Tibial nerve (tissue), 4 donors: Measurements from ENCODE around the gene OR2S2. TPM values are rescaled to one million over a fixed set of nuclear protein-coding genes. Genes with fewer than 3 reads are reported as not detected.

Source experiments
- DNase-seq, 2 donors: peaks; one replicate each; pipeline ENCODE4 v3.0.0-alpha.2; 2019; ENCODE audit warnings: low spot score in 2 of 2
- H3K27ac ChIP-seq, 4 donors: fragments of 200-600 bp; sonication (generic) in 3 of 4; one replicate each; pipeline ENCODE4 v1.5.1; 2017 to 2019; ENCODE audit warnings: mild to moderate bottlenecking in 1 of 4
- H3K27me3 ChIP-seq, 2 donors: fragments of 200-600 bp; sonication (generic) in 1 of 2; one replicate each; pipeline versions ENCODE4 v1.5.1 to v1.6.0; 2017 to 2019
- H3K36me3 ChIP-seq, 3 donors: fragments of 200-600 bp; sonication (generic); one replicate each; pipeline ENCODE4 v1.5.1; 2018 to 2019
- H3K4me1 ChIP-seq, 4 donors: fragments of 200-600 bp; sonication (generic) in 3 of 4; one replicate each; pipeline ENCODE4 v1.5.1; 2017 to 2019
- H3K4me3 ChIP-seq, 4 donors: fragments of 200-600 bp; sonication (generic) in 3 of 4; one replicate each; pipeline ENCODE4 v1.5.1; 2017 to 2019; ENCODE audit warnings: mild to moderate bottlenecking in 1 of 4, moderate library complexity in 1 of 4
- H3K9me3 ChIP-seq, 4 donors: fragments of 200-600 bp; sonication (generic) in 3 of 4; one replicate each; pipeline ENCODE4 v1.5.1; 2017 to 2019
- EP300 ChIP-seq, 2 donors: sonication (generic); formaldehyde crosslinking; IDR thresholded peaks; one replicate each; pipeline ENCODE4 v1.6.1; 2017; ENCODE audit warnings: antibody characterized with exemption in 2 of 2, mild to moderate bottlenecking in 1 of 2
- POLR2A ChIP-seq, 2 donors: fragments of 450-650 bp; IDR thresholded peaks; one replicate each; pipeline ENCODE4 v1.6.1; 2017; ENCODE audit warnings: antibody characterized with exemption in 2 of 2, mild to moderate bottlenecking in 2 of 2, moderate library complexity in 2 of 2
- WGBS, 2 donors: methylation state at CpG; one replicate each; pipeline ENCODE4 v1.1.5; 2018; 5-methylcytosine and 5-hydroxymethylcytosine counted together
- total RNA-seq, 4 donors: library from RNA; depleted of rRNA; stranded (reverse); fragments of >200 nt; gene quantifications; one replicate each; pipeline ENCODE4 v1.1.0, GENCODE V29; 2016
- TF ChIP-seq, protein P1 (sequence below), 5 experiments: fragments of 200-600 bp in 3 of 5; fragments of 450-650 bp in 2 of 5; sonication (generic) in 3 of 5; IDR thresholded peaks; one replicate each; pipeline ENCODE4 v1.5.1; 2016 to 2019; ENCODE audit warnings: antibody characterized with exemption in 5 of 5, mild to moderate bottlenecking in 3 of 5, moderate library complexity in 2 of 5

Gene OR2S2, protein sequence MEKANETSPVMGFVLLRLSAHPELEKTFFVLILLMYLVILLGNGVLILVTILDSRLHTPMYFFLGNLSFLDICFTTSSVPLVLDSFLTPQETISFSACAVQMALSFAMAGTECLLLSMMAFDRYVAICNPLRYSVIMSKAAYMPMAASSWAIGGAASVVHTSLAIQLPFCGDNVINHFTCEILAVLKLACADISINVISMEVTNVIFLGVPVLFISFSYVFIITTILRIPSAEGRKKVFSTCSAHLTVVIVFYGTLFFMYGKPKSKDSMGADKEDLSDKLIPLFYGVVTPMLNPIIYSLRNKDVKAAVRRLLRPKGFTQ
- total RNA-seq: not detected

DNA sequence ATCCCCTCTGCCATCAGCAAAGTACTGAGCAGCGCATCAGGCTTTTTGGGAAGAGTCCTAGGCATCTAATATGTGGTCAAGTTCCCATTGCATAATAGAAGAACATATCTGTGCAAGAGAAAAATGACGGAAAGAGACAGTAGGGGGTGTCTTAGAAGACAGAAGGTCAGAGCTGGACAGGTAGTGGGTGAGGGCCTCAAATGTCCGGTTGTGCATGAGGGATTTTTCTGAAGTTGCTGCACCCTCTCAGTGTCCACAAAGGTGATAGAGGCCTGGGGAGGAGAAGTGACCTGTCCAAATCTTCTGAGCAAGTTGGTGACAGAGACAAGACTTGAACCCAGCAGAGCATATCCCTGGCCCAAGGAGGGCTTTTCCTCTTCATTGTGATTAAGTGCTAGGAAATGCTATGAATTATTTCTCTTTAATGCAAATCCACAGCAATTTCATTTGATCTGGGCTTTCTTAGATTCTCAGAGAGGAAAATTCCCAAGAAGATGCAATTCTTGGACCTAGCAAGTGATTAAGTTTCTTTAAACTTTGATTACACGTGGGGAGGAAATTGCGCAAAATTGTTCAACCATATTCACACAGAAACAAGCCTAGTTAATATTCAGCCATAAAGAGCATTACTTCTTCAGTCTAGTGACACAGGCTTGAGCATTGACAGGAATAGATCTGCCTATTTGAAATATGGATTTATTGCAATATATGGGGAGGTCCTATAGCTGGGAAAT is at the start of gene OR2S2:
TSS of gene OR2S2 (minus strand) at position 51 of the 734 bp plus-strand sequence. CDS start 56 bp downstream, outside the sequence.
- no peaks in the 10 kb centered on the region for H3K36me3 ChIP-seq
- 84 to 87% methylated on average over 5 of the region's 5 CpGs for WGBS, 2 donors
- peaks cover 0 to 13% of the 10 kb centered on the region in 2 donors for H3K27me3 ChIP-seq
- no peak for DNase-seq
- H3K4me3 ChIP-seq: no peak within 1 kb of the TSS
- H3K9me3 ChIP-seq: no peaks in the 10 kb centered on the region
- no peak within 1 kb of the TSS for H3K27ac ChIP-seq
- TF ChIP-seq, protein P1, sequence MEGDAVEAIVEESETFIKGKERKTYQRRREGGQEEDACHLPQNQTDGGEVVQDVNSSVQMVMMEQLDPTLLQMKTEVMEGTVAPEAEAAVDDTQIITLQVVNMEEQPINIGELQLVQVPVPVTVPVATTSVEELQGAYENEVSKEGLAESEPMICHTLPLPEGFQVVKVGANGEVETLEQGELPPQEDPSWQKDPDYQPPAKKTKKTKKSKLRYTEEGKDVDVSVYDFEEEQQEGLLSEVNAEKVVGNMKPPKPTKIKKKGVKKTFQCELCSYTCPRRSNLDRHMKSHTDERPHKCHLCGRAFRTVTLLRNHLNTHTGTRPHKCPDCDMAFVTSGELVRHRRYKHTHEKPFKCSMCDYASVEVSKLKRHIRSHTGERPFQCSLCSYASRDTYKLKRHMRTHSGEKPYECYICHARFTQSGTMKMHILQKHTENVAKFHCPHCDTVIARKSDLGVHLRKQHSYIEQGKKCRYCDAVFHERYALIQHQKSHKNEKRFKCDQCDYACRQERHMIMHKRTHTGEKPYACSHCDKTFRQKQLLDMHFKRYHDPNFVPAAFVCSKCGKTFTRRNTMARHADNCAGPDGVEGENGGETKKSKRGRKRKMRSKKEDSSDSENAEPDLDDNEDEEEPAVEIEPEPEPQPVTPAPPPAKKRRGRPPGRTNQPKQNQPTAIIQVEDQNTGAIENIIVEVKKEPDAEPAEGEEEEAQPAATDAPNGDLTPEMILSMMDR (IDR thresholded peaks at IDR 0.05): no peak
- no peak for TF ChIP-seq EP300 (IDR thresholded peaks at IDR 0.05)
- TF ChIP-seq POLR2A (IDR thresholded peaks at IDR 0.05): no peak
- H3K4me1 ChIP-seq: no peaks in the 10 kb centered on the region

DNA sequence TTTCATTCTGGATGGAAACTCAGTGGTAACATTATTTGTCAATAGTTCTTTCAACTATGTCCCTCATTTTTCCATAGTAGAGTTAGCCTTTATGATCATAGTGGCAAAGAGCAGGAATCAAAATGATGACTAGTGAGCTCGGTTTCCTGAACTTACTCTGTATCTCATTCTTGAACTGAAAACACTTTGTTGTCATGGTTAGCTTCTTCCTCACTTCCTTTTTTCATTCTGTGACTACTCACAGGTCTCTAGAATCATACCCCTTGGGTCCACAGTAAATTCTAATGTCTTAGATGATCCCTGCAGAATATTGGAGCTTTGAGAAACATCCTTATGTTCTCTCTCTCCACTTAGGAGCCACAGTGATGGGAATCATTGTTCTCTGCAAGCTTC is 49.4 kb upstream of the OR2S2 start:
- DNase-seq: no peak
- no peak overlapping the region for H3K27ac ChIP-seq
- 57 to 68% methylated on average over 1 of the region's 1 CpG for WGBS, 2 donors

DNA sequence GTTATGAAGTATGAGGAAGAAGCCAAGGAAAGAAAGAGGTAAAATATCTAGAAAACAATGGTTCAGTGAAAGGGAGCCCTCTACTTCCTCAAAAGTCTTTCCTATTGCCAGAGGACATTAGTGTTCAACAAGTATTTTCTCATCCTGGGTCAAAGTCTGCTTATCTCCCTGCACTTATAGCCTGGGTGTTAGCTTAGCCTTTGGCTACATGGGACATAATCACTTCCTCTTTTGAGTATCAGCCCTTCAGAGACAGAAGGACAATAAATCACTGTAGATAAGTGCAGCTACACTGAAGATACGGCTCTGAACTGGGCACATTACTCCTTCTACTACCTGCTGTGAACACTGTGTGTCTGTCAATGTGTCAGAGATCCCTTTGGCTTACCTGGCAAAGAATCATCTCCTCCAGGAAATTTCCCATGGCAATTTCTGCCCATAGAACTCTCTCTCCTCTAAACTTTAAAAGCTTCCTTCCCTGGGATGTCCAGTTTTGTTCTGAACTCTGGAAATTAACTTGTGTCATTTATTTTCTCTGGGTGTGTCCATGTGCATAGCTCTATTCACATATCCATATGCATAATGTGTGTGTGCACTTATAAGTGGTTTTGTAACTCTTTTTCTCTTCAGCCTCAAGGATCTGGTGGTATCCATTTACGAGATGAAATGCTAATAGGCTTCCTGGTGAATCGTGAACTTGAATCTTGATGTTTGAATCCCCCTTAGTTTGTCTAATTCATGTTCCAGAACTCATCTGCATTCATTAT is 48.8 kb upstream of the OR2S2 start:
- no peaks in the 10 kb centered on the region for H3K4me1 ChIP-seq
- 67 to 72% methylated on average over 3 of the region's 3 CpGs for WGBS, 2 donors
- TF ChIP-seq, protein P1 (IDR thresholded peaks at IDR 0.05): no peak
- TF ChIP-seq EP300 (IDR thresholded peaks at IDR 0.05): no peak
- no peak for TF ChIP-seq POLR2A (IDR thresholded peaks at IDR 0.05)
- DNase-seq: no peak
- H3K4me3 ChIP-seq: no peak overlapping the region
- H3K36me3 ChIP-seq: no peaks in the 10 kb centered on the region
- peaks cover 0 to 7% (median 0%) of the 10 kb centered on the region in 4 donors for H3K9me3 ChIP-seq
- H3K27me3 ChIP-seq: no peaks in the 10 kb centered on the region
- H3K27ac ChIP-seq: peak overlapping the region in 1 of 4 donors; percentile 14

More for the DNA sequence above, 49.4 kb upstream of the OR2S2 start:
- no peaks in the 10 kb centered on the region for H3K27me3 ChIP-seq
- H3K4me1 ChIP-seq: no peaks in the 10 kb centered on the region
- peaks cover 0 to 7% (median 0%) of the 10 kb centered on the region in 4 donors for H3K9me3 ChIP-seq
- no peak overlapping the region for H3K4me3 ChIP-seq
- TF ChIP-seq POLR2A (IDR thresholded peaks at IDR 0.05) (no peak), EP300 (IDR thresholded peaks at IDR 0.05) (no peak)
- TF ChIP-seq, protein P1 (IDR thresholded peaks at IDR 0.05): no peak
- no peaks in the 10 kb centered on the region for H3K36me3 ChIP-seq

DNA sequence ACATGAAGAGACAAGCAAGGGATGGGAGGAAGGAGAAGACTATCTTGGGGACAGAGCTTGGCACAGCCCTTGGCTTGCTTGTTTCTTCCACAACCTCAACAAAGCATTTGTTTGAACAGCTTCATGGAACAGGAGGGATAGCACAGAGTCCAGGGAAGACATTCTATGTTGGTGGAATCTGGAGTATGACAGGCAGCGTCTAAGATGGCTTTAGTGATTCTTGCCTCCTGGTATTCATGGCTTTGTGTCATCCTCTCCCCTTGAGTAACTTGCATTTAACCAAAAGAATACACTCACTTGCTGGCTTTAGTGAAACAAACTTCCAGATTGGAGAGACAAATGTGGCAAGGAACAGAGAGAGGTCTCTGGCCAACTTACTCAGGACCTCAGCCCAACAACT is 47.9 kb upstream of the OR2S2 start:
- WGBS, 2 donors: 91 to 96% methylated on average over 1 of the region's 1 CpG
- no peaks in the 10 kb centered on the region for H3K36me3 ChIP-seq
- TF ChIP-seq EP300 (IDR thresholded peaks at IDR 0.05) (no peak), POLR2A (IDR thresholded peaks at IDR 0.05) (no peak)
- TF ChIP-seq, protein P1 (IDR thresholded peaks at IDR 0.05): no peak
- no peak for DNase-seq
- H3K27ac ChIP-seq: peak overlapping the region in 1 of 4 donors; percentile 14
- no peak overlapping the region for H3K4me3 ChIP-seq
- no peaks in the 10 kb centered on the region for H3K4me1 ChIP-seq
- no peaks in the 10 kb centered on the region for H3K27me3 ChIP-seq
- H3K9me3 ChIP-seq: peaks cover 0 to 7% (median 0%) of the 10 kb centered on the region in 4 donors
